Measurements from ENCODE around the gene SLK. TPM values are rescaled to one million over a fixed set of nuclear protein-coding genes. Genes with fewer than 3 reads are reported as not detected.

SLK gene
- total RNA-seq, 1 experiment from 2014 or later: 40.8 TPM

GRCh38 chr10:104049504-104050250 is 82.7 kb downstream of the SLK start:
- no peak overlapping the region for H3K4me3 ChIP-seq (ENCODE audit: low read depth in 2 of 2, low read length in 2 of 2)
- no peak overlapping the region for H3K27ac ChIP-seq (ENCODE audit: low read length)
- no peaks in the 10 kb centered on the region for H3K36me3 ChIP-seq (ENCODE audit: control insufficient read depth, insufficient read depth, low read length)
- CTCF ChIA-PET: interaction anchor here (0.6 kb wide), 1 partner anchor 9 kb away, joined by 3 read pairs; no protein-coding TSS in a partner anchor
- no peaks in the 10 kb centered on the region for H3K9me3 ChIP-seq (ENCODE audit: control insufficient read depth, insufficient read depth, low read depth, low read length)
- intact Hi-C loops (cut with micrococcal nuclease; ENCODE audit: unreplicated experiment): loop anchor here (5.0 kb wide), 1 partner anchor 73 kb away; the partner anchor contains the start of gene SFR1
- H3K4me1 ChIP-seq (ENCODE audit: control insufficient read depth, insufficient read depth, low read length): peaks cover 5% of the 10 kb centered on the region; the same call in 1 of the 2 replicates
- in situ Hi-C loops (cut with HindIII; ENCODE audit: low pct_unique_long_range_greater_than_20kb, low sequenced_read_pairs): no loop called here
- TF ChIP-seq SIN3A (IDR thresholded peaks at IDR 0.05; ENCODE audit: borderline replicate concordance, insufficient read depth, low read depth, low read length): no peak
- TF ChIP-seq REST (IDR thresholded peaks at IDR 0.05; ENCODE audit: insufficient read depth in 1 of 2, low read depth in 2 of 2, low read length in 1 of 2): no peak
- TF ChIP-seq TCF7L2 (IDR thresholded peaks at IDR 0.05; ENCODE audit: low read depth, low read length): no peak
- TF ChIP-seq CTCF (IDR thresholded peaks at IDR 0.05): no peak
- TF ChIP-seq POLR2AphosphoS5 (IDR thresholded peaks at IDR 0.05; ENCODE audit: low read depth, low read length): no peak
- POLR2A ChIA-PET: interaction anchor here (0.6 kb wide), 1 partner anchor 32 kb away, joined by 3 read pairs; no protein-coding TSS in a partner anchor
- BruUV-seq (replicated peaks): no TSS peak
- ATAC-seq (peak; percentile 32; the same call in 1 of the 2 replicates), DNase-seq (ENCODE audit: low read depth, low spot score) (no peak)
- no peaks in the 10 kb centered on the region for H3K27me3 ChIP-seq (ENCODE audit: control insufficient read depth, insufficient read depth, low read length)

GRCh38 chr10:104052431-104052830 is 85.5 kb downstream of the SLK start:
- Histone ChIP-seq H3K27me3 (ENCODE audit: control insufficient read depth, insufficient read depth, low read length) (no peaks in the 10 kb centered on the region), H3K27ac (ENCODE audit: low read length) (no peak overlapping the region), H3K9me3 (ENCODE audit: control insufficient read depth, insufficient read depth, low read depth, low read length) (no peaks in the 10 kb centered on the region), H3K4me3 (ENCODE audit: low read depth in 2 of 2, low read length in 2 of 2) (no peak overlapping the region), H3K4me1 (ENCODE audit: control insufficient read depth, insufficient read depth, low read length) (peaks cover 5% of the 10 kb centered on the region; the same call in 1 of the 2 replicates), H3K36me3 (ENCODE audit: control insufficient read depth, insufficient read depth, low read length) (no peaks in the 10 kb centered on the region)
- ATAC-seq (no peak), DNase-seq (ENCODE audit: low read depth, low spot score) (no peak)
- intact Hi-C loops (cut with micrococcal nuclease; ENCODE audit: unreplicated experiment) (no loop called here), in situ Hi-C loops (cut with HindIII; ENCODE audit: low pct_unique_long_range_greater_than_20kb, low sequenced_read_pairs) (no loop called here)
- TF ChIP-seq SIN3A (IDR thresholded peaks at IDR 0.05; ENCODE audit: borderline replicate concordance, insufficient read depth, low read depth, low read length): no peak
- no peak for TF ChIP-seq REST (IDR thresholded peaks at IDR 0.05; ENCODE audit: insufficient read depth in 1 of 2, low read depth in 2 of 2, low read length in 1 of 2)
- no peak for TF ChIP-seq POLR2AphosphoS5 (IDR thresholded peaks at IDR 0.05; ENCODE audit: low read depth, low read length)
- no peak for TF ChIP-seq TCF7L2 (IDR thresholded peaks at IDR 0.05; ENCODE audit: low read depth, low read length)
- no TSS peak for BruUV-seq (replicated peaks)
- ChIA-PET CTCF (no interaction called here), POLR2A (no interaction called here)

All from Panc1 (cell line).